ENCODE measurements around the gene ACVR2B. TPM values are rescaled to one million over a fixed set of nuclear protein-coding genes. Genes with fewer than 3 reads are reported as not detected.
A peak's percentile ranks its signal among the peaks of the same experiment; 100 is the strongest.

The ACVR2B gene
- total RNA-seq, 1 donor from 2014 or later: 9.4 TPM

DNA sequence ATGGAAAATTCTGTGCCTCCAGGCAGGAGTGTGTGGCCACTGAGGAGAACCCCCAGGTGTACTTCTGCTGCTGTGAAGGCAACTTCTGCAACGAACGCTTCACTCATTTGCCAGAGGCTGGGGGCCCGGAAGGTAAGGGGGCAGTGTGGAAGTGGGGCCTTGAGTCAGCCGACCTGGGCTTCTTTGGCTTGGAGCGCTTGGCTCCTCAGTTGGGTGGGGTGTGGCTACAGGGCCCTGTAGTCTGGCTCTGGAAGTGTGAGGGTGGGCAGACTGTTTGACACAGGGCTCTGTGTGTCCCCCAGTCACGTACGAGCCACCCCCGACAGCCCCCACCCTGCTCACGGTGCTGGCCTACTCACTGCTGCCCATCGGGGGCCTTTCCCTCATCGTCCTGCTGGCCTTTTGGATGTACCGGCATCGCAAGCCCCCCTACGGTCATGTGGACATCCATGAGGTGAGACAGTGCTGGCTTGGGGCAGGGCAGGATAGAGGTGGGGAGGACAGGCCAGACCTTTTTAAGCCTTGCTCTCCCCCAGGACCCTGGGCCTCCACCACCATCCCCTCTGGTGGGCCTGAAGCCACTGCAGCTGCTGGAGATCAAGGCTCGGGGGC is 24.3 kb downstream of the ACVR2B start:
- DNase-seq (ENCODE audit: extremely low spot score, unreplicated experiment): no peak

DNA sequence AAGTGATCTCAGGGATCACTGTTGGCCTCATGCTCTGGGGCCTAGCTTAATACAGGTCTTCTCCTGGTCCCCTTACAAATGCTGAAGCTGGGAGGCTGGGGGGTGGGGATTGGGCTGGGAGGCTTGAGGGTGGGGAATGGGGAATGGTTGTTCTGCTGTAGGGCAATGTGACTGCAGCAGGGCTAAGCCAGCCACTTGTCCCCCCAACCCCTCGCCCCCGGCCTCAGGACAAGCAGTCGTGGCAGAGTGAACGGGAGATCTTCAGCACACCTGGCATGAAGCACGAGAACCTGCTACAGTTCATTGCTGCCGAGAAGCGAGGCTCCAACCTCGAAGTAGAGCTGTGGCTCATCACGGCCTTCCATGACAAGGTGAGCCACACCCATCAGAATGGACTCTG is 25.2 kb downstream of the ACVR2B start:
- no peaks in the 10 kb centered on the region for H3K9me3 Mint-ChIP-seq (ENCODE audit: unreplicated experiment)

More for the DNA sequence above, 24.3 kb downstream of the ACVR2B start:
- peaks cover 6% of the 10 kb centered on the region for H3K4me1 Mint-ChIP-seq (ENCODE audit: unreplicated experiment)
- TF ChIP-seq, protein P1, sequence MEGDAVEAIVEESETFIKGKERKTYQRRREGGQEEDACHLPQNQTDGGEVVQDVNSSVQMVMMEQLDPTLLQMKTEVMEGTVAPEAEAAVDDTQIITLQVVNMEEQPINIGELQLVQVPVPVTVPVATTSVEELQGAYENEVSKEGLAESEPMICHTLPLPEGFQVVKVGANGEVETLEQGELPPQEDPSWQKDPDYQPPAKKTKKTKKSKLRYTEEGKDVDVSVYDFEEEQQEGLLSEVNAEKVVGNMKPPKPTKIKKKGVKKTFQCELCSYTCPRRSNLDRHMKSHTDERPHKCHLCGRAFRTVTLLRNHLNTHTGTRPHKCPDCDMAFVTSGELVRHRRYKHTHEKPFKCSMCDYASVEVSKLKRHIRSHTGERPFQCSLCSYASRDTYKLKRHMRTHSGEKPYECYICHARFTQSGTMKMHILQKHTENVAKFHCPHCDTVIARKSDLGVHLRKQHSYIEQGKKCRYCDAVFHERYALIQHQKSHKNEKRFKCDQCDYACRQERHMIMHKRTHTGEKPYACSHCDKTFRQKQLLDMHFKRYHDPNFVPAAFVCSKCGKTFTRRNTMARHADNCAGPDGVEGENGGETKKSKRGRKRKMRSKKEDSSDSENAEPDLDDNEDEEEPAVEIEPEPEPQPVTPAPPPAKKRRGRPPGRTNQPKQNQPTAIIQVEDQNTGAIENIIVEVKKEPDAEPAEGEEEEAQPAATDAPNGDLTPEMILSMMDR (IDR thresholded peaks at IDR 0.05): no peak
- H3K36me3 Mint-ChIP-seq (ENCODE audit: unreplicated experiment): peaks cover 16% of the 10 kb centered on the region
- no peak overlapping the region for H3K4me3 Mint-ChIP-seq (ENCODE audit: unreplicated experiment)
- no peak overlapping the region for H3K27ac Mint-ChIP-seq (ENCODE audit: unreplicated experiment)
- no peaks in the 10 kb centered on the region for H3K9me3 Mint-ChIP-seq (ENCODE audit: unreplicated experiment)
- no peaks in the 10 kb centered on the region for H3K27me3 Mint-ChIP-seq (ENCODE audit: unreplicated experiment)

DNA sequence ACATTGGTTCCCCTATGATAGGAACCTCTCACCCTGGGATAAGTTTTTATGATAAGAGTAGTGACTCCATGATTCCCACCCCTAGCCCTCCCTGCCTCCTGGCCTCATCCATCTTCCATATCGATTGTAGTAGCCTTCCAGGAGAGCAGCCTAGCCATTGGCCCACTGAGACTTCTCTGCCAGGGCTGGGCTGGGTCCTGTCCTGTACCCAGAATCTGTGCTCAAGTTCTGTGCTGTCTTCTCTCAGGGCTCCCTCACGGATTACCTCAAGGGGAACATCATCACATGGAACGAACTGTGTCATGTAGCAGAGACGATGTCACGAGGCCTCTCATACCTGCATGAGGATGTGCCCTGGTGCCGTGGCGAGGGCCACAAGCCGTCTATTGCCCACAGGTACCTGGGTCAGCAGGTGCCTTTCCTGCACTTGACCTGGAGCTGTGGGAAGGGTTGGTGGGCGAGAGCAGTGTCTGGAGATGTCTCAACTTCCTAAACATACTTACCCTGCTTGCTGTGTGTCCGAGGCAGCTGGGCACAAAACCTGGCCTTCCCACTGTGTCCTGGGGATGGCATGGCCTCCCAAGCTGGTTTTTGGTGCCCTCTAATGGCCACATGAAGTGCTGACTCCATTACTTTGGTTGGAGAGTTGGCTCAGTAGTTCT is 25.9 kb downstream of the ACVR2B start:
- H3K4me3 Mint-ChIP-seq (ENCODE audit: unreplicated experiment): no peak overlapping the region
- no peaks in the 10 kb centered on the region for H3K9me3 Mint-ChIP-seq (ENCODE audit: unreplicated experiment)
- peak; percentile 85 for DNase-seq (ENCODE audit: extremely low spot score, unreplicated experiment)
- TF ChIP-seq, protein P1 (IDR thresholded peaks at IDR 0.05): peak; percentile 85
- peaks cover 21% of the 10 kb centered on the region for H3K36me3 Mint-ChIP-seq (ENCODE audit: unreplicated experiment)
- peak overlapping the region; percentile 15 for H3K27ac Mint-ChIP-seq (ENCODE audit: unreplicated experiment)
- H3K4me1 Mint-ChIP-seq (ENCODE audit: unreplicated experiment): no peaks in the 10 kb centered on the region
- H3K27me3 Mint-ChIP-seq (ENCODE audit: unreplicated experiment): no peaks in the 10 kb centered on the region

More for the DNA sequence above, 25.2 kb downstream of the ACVR2B start:
- no peaks in the 10 kb centered on the region for H3K4me1 Mint-ChIP-seq (ENCODE audit: unreplicated experiment)
- no peak overlapping the region for H3K4me3 Mint-ChIP-seq (ENCODE audit: unreplicated experiment)
- no peak overlapping the region for H3K27ac Mint-ChIP-seq (ENCODE audit: unreplicated experiment)
- no peaks in the 10 kb centered on the region for H3K27me3 Mint-ChIP-seq (ENCODE audit: unreplicated experiment)
- TF ChIP-seq, protein P1 (IDR thresholded peaks at IDR 0.05): no peak
- peaks cover 21% of the 10 kb centered on the region for H3K36me3 Mint-ChIP-seq (ENCODE audit: unreplicated experiment)
- peak; percentile 76 for DNase-seq (ENCODE audit: extremely low spot score, unreplicated experiment)

DNA sequence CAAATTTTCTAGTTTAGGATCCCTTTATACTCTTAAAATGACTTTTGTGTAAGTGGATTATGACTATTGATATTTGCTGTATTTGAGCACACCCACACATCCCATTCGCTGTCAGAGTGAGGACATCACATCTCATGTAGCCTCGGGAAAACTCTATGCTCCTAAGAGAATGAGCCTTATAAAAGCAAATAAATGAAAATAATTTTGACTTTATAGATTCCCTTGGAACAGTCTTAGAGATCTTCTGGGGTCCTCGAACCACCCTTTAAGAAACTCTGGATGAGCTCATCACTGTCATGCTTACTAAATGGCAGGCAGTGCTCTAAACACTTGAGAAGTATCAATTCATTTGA is 26.4 kb downstream of the ACVR2B start:
- DNase-seq (ENCODE audit: extremely low spot score, unreplicated experiment): no peak
- TF ChIP-seq, protein P1 (IDR thresholded peaks at IDR 0.05): peak; percentile 16
- Mint-ChIP-seq H3K4me1 (ENCODE audit: unreplicated experiment) (no peaks in the 10 kb centered on the region), H3K9me3 (ENCODE audit: unreplicated experiment) (no peaks in the 10 kb centered on the region), H3K36me3 (ENCODE audit: unreplicated experiment) (peaks cover 26% of the 10 kb centered on the region), H3K4me3 (ENCODE audit: unreplicated experiment) (no peak overlapping the region), H3K27me3 (ENCODE audit: unreplicated experiment) (no peaks in the 10 kb centered on the region), H3K27ac (ENCODE audit: unreplicated experiment) (no peak overlapping the region)

DNA sequence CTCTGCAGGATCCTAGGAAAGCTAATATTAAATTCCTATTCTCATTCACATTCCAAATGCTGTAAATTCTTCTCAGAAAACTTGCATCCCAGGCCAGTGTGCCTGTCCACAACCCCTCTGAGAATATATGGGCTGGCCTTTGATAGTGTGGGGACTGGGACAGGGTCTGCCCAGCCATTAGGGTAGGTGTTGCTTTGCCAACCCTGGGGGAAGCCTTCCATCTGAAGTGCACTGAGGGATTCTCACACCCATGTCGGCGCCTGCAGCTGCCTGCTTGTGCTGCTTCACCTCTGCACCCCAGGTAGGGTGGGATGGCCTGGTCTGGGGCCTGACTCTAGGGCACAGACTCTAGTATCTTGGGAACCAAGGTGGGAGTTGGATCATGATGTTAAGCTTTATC is 27.2 kb downstream of the ACVR2B start:
- Mint-ChIP-seq H3K4me1 (ENCODE audit: unreplicated experiment) (no peaks in the 10 kb centered on the region), H3K4me3 (ENCODE audit: unreplicated experiment) (no peak overlapping the region), H3K36me3 (ENCODE audit: unreplicated experiment) (peaks cover 29% of the 10 kb centered on the region), H3K27ac (ENCODE audit: unreplicated experiment) (no peak overlapping the region), H3K9me3 (ENCODE audit: unreplicated experiment) (no peaks in the 10 kb centered on the region), H3K27me3 (ENCODE audit: unreplicated experiment) (no peaks in the 10 kb centered on the region)
- peak; percentile 68 for DNase-seq (ENCODE audit: extremely low spot score, unreplicated experiment)
- TF ChIP-seq, protein P1 (IDR thresholded peaks at IDR 0.05): no peak
